Measurements from ENCODE around the gene YAE1.
A peak's percentile ranks its signal among the peaks of the same experiment; 100 is the strongest.

YAE1 gene

GRCh38 chr7:39621261-39621660 is 55.1 kb downstream of the YAE1 start:
- TF ChIP-seq ZNF8 (CRISPR knock-in tag; IDR thresholded peaks at IDR 0.05) (no peak), ZNF565 (CRISPR knock-in tag; conservative IDR thresholded peaks at IDR 0.05; ENCODE audit: low read depth) (no peak), CREB5 (CRISPR knock-in tag; IDR thresholded peaks at IDR 0.05; ENCODE audit: low read depth) (no peak), OSR1 (CRISPR knock-in tag; IDR thresholded peaks at IDR 0.05) (no peak), TOX (CRISPR knock-in tag; IDR thresholded peaks at IDR 0.05; ENCODE audit: borderline replicate concordance) (no peak; the same call in 1 of the 2 replicates), TSHZ2 (CRISPR knock-in tag; IDR thresholded peaks at IDR 0.05) (no peak), ESRRG (CRISPR knock-in tag; IDR thresholded peaks at IDR 0.05) (no peak), ARNTL (CRISPR knock-in tag; IDR thresholded peaks at IDR 0.05; ENCODE audit: borderline replicate concordance, low read depth) (no peak), ZC3H10 (CRISPR knock-in tag; IDR thresholded peaks at IDR 0.05) (no peak), ZFP30 (CRISPR knock-in tag; IDR thresholded peaks at IDR 0.05) (no peak), TCF4 (CRISPR knock-in tag; IDR thresholded peaks at IDR 0.05; ENCODE audit: borderline replicate concordance) (no peak), BACH2 (CRISPR knock-in tag; IDR thresholded peaks at IDR 0.05; ENCODE audit: borderline replicate concordance) (no peak), CSDC2 (CRISPR knock-in tag; IDR thresholded peaks at IDR 0.05) (no peak)
- ATAC-seq, result peak; percentile 3; the same call in 2 of the 3 replicates

GRCh38 chr7:39621784-39622411 is 55.7 kb downstream of the YAE1 start:
- TF ChIP-seq GLIS3 (CRISPR knock-in tag; IDR thresholded peaks at IDR 0.05) (no peak), OSR1 (CRISPR knock-in tag; IDR thresholded peaks at IDR 0.05) (no peak), ZFP3 (CRISPR knock-in tag; IDR thresholded peaks at IDR 0.05) (no peak), ARNTL (CRISPR knock-in tag; IDR thresholded peaks at IDR 0.05; ENCODE audit: borderline replicate concordance, low read depth) (no peak), BACH2 (CRISPR knock-in tag; IDR thresholded peaks at IDR 0.05; ENCODE audit: borderline replicate concordance) (no peak)
- ATAC-seq, result no peak

Data from SK-N-SH treated with all-trans-retinoic acid at 6 μM for 48 hours (cell line).